Mesenchymal stem cell (in vitro differentiated cells and primary cell): Measurements from ENCODE around the gene SLC34A3.

ENCODE experiments used
- DNase-seq: peaks from one replicate; pipeline ENCODE4 v3.0.0-alpha.2; 2013
- H2AFZ ChIP-seq: one replicate; pipeline ENCODE4 v1.6.1; 2013; ENCODE audit warnings: low read depth, mild to moderate bottlenecking, control low read depth, inconsistent platforms, low read length, moderate library complexity
- H2AK5ac ChIP-seq: 2 replicates; pipeline ENCODE4 v1.6.1; 2013; ENCODE audit warnings: low read length, moderate library complexity, mild to moderate bottlenecking, inconsistent platforms; ENCODE audit not compliant: severe bottlenecking
- H2BK120ac ChIP-seq: one replicate; pipeline ENCODE4 v1.6.1; 2013; ENCODE audit warnings: low read depth, mild to moderate bottlenecking, inconsistent platforms, low read length, moderate library complexity
- H2BK12ac ChIP-seq, 2 experiments: one replicate each; pipeline ENCODE4 v1.6.1; 2013; ENCODE audit warnings: inconsistent platforms in 2 of 2, low read length in 2 of 2, mild to moderate bottlenecking in 2 of 2, moderate library complexity in 2 of 2, control low read depth in 1 of 2
- H2BK15ac ChIP-seq: one replicate; pipeline ENCODE4 v1.6.1; 2013; ENCODE audit warnings: mild to moderate bottlenecking, low read depth, inconsistent platforms; ENCODE audit not compliant: poor library complexity, severe bottlenecking
- H2BK5ac ChIP-seq: 2 replicates; pipeline ENCODE4 v1.6.1; 2013; ENCODE audit warnings: low read depth, mild to moderate bottlenecking, low read length, control low read depth, inconsistent platforms; ENCODE audit not compliant: poor library complexity, severe bottlenecking
- H3K14ac ChIP-seq, 2 experiments: one replicate each; pipeline ENCODE4 v1.6.1; 2013; ENCODE audit warnings: inconsistent platforms in 2 of 2, low read length in 2 of 2, control low read depth in 1 of 2, mild to moderate bottlenecking in 1 of 2, moderate library complexity in 1 of 2
- H3K18ac ChIP-seq, 2 experiments: one replicate each; pipeline ENCODE4 v1.6.1; 2013; ENCODE audit warnings: inconsistent platforms in 2 of 2, low read length in 2 of 2, control low read depth in 1 of 2, low read depth in 1 of 2, mild to moderate bottlenecking in 1 of 2
- H3K23ac ChIP-seq, 2 experiments: one replicate each; pipeline ENCODE4 v1.6.1; 2013; ENCODE audit warnings: inconsistent platforms in 2 of 2, low read length in 2 of 2, mild to moderate bottlenecking in 2 of 2, moderate library complexity in 2 of 2, control low read depth in 1 of 2
- H3K27ac ChIP-seq: 2 replicates; pipeline ENCODE4 v1.5.1; 2013; ENCODE audit warnings: mild to moderate bottlenecking, moderate library complexity, low read length, control low read depth, inconsistent platforms; ENCODE audit not compliant: poor library complexity, severe bottlenecking
- H3K27me3 ChIP-seq, 2 experiments: 2 replicates each; pipeline versions ENCODE4 v1.6.1 to v1.7.0; 2013; ENCODE audit warnings: low read length in 2 of 2, mild to moderate bottlenecking in 2 of 2, moderate library complexity in 2 of 2, control low read depth in 1 of 2, inconsistent platforms in 1 of 2; ENCODE audit not compliant: control insufficient read depth in 1 of 2, insufficient read depth in 1 of 2
- H3K36me3 ChIP-seq, 2 experiments: 2 replicates each; pipeline versions ENCODE4 v1.6.1 to v1.7.0; 2013; ENCODE audit warnings: low read length in 2 of 2, control low read depth in 1 of 2, inconsistent platforms in 1 of 2, low read depth in 1 of 2, mild to moderate bottlenecking in 1 of 2; ENCODE audit not compliant: insufficient read depth in 2 of 2, control insufficient read depth in 1 of 2
- H3K4ac ChIP-seq, 2 experiments: one replicate each; pipeline ENCODE4 v1.6.1; 2013; ENCODE audit warnings: inconsistent platforms in 2 of 2, low read length in 2 of 2, mild to moderate bottlenecking in 2 of 2, moderate library complexity in 2 of 2, control low read depth in 1 of 2, low read depth in 1 of 2
- H3K4me1 ChIP-seq: 2 replicates; pipeline ENCODE4 v1.6.1; 2013; ENCODE audit warnings: low read depth, low read length, control low read depth; ENCODE audit not compliant: control insufficient read depth, insufficient read depth
- H3K4me2 ChIP-seq: 2 replicates; pipeline ENCODE4 v1.6.1; 2013; ENCODE audit warnings: low read length, mild to moderate bottlenecking, inconsistent platforms; ENCODE audit not compliant: poor library complexity, severe bottlenecking
- H3K4me3 ChIP-seq, 2 experiments: 2 replicates each; pipeline versions ENCODE4 v1.5.1 to v1.7.0; 2013; ENCODE audit warnings: low read length in 2 of 2, mild to moderate bottlenecking in 2 of 2, control low read depth in 1 of 2, low read depth in 1 of 2; ENCODE audit not compliant: insufficient read depth in 1 of 2
- H3K79me1 ChIP-seq: replicated peaks from 2 replicates; pipeline ENCODE4 v1.6.1; 2013; ENCODE audit warnings: mild to moderate bottlenecking, control low read depth, low read length, inconsistent platforms; ENCODE audit not compliant: poor library complexity, severe bottlenecking
- H3K9ac ChIP-seq: 2 replicates; pipeline ENCODE4 v1.7.0; 2013; ENCODE audit warnings: mild to moderate bottlenecking, low read length, moderate library complexity
- H3K9me3 ChIP-seq: 2 replicates; pipeline ENCODE4 v1.7.0; 2013; ENCODE audit warnings: mild to moderate bottlenecking, low read length; ENCODE audit not compliant: control insufficient read depth
- H4K8ac ChIP-seq: one replicate; pipeline ENCODE4 v1.6.1; 2013; ENCODE audit warnings: inconsistent platforms, mild to moderate bottlenecking, low read length, moderate library complexity
- H4K91ac ChIP-seq: one replicate; pipeline ENCODE4 v1.6.1; 2013; ENCODE audit warnings: mild to moderate bottlenecking, low read length, inconsistent platforms
- WGBS: methylation state at CpG from one replicate; pipeline ENCODE4 v1.1.7; 2013; ENCODE audit warnings: mixed read lengths; 5-methylcytosine and 5-hydroxymethylcytosine counted together

SLC34A3 gene

DNA sequence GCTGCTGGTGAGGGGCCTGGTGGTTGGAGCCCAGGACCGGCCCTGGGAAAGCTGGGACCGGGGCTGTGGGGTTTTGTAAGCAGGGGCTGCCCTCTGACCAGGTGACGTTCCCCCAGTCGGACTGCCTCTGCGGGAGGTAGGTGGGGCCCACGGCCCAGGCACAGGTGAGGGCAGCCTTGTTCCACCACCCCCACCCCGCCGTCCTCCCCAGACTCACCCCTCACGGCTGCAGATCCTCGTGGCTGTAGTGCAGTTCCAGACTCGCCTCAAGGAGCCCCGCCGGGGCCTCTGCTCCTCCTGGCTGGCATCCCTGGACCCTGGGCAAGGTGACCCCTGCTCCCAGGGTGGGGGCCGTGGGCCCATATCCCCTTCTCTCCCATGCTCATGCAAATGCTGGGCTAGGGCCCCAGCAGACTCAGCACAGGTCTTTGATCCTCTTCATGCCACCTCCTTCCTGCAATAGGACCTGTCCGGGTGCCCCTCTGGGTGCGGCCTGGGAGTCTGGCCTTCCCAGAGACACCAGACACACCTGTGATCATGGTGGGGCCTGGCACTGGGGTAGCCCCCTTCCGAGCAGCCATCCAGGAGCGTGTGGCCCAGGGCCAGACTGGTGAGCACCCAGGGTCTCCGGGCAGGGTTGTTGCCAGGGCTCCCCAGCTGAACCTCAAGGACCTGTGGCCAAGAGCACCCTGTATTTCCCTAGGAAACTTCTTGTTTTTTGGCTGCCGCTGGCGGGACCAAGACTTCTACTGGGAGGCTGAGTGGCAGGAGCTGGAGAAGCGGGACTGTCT is 15.3 kb upstream of the SLC34A3 start:
- H2BK5ac ChIP-seq, result no peak overlapping the region
- no peak for DNase-seq
- no peaks in the 10 kb centered on the region for H3K27me3 ChIP-seq
- H2BK12ac ChIP-seq, result no peak overlapping the region
- H2BK15ac ChIP-seq, result no peak overlapping the region
- H3K18ac ChIP-seq, result no peak overlapping the region
- H3K4ac ChIP-seq, result no peak overlapping the region
- peaks cover 38% of the 10 kb centered on the region for H3K4me1 ChIP-seq
- WGBS, result 97% methylated on average over 22 of the region's 22 CpGs
- no peak overlapping the region for H2AFZ ChIP-seq
- no peak overlapping the region for H3K9ac ChIP-seq
- peaks cover 3% of the 10 kb centered on the region for H3K79me1 ChIP-seq
- no peak overlapping the region for H3K23ac ChIP-seq
- H3K9me3 ChIP-seq, result no peaks in the 10 kb centered on the region
- no peak overlapping the region for H3K14ac ChIP-seq
- H4K91ac ChIP-seq, result no peak overlapping the region
- H2BK120ac ChIP-seq, result no peak overlapping the region
- no peak overlapping the region for H2AK5ac ChIP-seq
- no peak overlapping the region for H4K8ac ChIP-seq
- H3K36me3 ChIP-seq, result peaks cover 5 to 69% of the 10 kb centered on the region in 2 experiments
- H3K4me2 ChIP-seq, result no peak overlapping the region
- no peak overlapping the region for H3K4me3 ChIP-seq
- H3K27ac ChIP-seq, result no peak overlapping the region

DNA sequence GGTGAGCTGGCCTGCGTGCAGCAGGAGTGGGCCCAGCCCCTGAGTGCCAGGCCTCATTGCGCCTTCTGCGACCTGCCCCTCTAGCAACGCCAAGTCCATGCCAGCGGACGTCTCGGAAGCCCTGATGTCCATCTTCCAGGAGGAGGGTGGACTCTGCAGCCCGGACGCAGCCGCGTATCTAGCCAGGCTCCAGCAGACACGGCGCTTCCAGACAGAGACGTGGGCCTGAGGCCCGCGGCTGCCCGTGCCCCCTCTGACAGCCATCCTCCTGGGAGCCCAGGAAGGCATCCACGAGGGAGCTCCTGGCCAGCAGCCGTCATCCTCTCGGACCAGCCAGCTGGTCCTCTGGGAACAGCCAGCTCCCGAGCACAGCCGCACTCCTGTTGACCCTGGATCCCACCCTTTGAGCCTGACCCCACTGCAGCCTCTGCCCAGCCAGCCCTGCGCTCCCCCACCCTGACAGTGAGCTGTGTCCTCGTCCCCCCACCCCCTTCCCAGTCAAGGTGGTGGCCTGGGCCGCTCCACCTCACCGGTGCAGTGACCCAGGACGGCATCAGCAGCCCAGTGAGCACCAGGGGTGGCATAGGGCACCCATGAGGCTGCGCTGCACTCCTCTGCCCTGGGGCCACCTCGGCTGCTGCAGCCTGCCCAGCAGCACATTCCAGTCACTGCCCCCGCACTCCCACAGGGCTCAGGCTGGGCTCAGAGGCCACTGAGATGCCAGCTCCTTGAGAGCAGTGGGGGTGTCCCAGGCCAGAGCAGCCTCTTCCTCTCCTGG is 14.3 kb upstream of the SLC34A3 start:
- WGBS, result 98% methylated on average over 30 of the region's 30 CpGs
- H3K27ac ChIP-seq, result no peak overlapping the region
- no peak for DNase-seq
- H3K79me1 ChIP-seq, result peaks cover 3% of the 10 kb centered on the region
- H3K4me2 ChIP-seq, result no peak overlapping the region
- H3K14ac ChIP-seq, result no peak overlapping the region
- peaks cover 45% of the 10 kb centered on the region for H3K4me1 ChIP-seq
- no peak overlapping the region for H4K91ac ChIP-seq
- H3K23ac ChIP-seq, result no peak overlapping the region
- no peak overlapping the region for H4K8ac ChIP-seq
- H3K9ac ChIP-seq, result no peak overlapping the region
- H2BK15ac ChIP-seq, result no peak overlapping the region
- H3K18ac ChIP-seq, result no peak overlapping the region
- H3K9me3 ChIP-seq, result no peaks in the 10 kb centered on the region
- no peak overlapping the region for H3K4ac ChIP-seq
- H3K4me3 ChIP-seq, result no peak overlapping the region
- H2AK5ac ChIP-seq, result no peak overlapping the region
- no peak overlapping the region for H2BK120ac ChIP-seq
- H2BK5ac ChIP-seq, result no peak overlapping the region
- no peak overlapping the region for H2AFZ ChIP-seq
- H2BK12ac ChIP-seq, result no peak overlapping the region
- H3K27me3 ChIP-seq, result no peaks in the 10 kb centered on the region
- H3K36me3 ChIP-seq, result peaks cover 5 to 62% of the 10 kb centered on the region in 2 experiments

DNA sequence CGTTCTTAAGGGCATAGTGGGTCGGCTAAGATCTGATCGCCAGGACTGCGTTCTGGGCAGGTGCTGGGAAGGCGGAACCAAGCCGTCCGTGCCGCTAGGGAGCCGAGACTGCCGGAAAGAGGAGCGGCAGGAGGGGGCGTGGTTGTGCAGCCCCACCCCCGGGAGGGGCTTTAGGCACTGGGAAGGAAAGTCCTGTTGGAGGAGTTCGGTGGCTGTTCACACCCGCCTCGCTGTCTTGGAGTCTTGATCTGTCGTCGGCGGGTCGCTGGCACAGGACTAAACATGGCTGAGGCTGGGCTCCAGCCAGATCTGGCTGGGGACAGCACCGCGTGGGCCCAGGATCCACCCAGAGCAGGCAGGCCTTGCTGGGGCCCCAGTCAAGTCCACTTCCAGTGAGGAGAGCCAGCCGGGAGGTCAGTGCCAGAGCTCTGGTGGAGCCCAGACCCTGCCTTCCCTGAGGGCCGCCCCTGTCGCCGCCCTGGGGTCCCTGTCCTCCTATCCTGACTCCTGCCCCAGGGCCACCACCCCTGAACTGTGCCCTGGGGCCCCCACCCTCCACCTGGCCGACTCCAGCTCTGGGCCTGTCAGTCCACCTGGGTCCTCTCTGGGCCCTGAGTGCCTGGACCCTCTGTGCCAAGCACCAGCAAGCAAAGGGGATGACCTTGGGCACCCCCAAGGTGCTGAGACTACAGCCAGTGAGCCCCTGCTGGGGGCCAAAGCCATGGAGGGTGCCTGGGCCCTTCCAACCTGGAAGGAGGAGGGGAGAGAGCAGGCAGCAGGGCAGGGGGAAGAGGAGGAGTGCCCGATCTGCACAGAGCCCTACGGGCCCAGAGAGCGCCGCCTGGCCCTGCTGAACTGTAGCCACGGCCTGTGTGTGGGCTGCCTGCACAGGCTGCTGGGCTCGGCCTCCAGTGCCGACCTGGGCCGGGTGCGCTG is 13.2 kb upstream of the SLC34A3 start:
- Histone ChIP-seq H3K27ac (no peak overlapping the region), H2BK120ac (no peak overlapping the region), H2AK5ac (no peak overlapping the region), H3K4me1 (peaks cover 53% of the 10 kb centered on the region), H3K4me2 (no peak overlapping the region), H2BK15ac (peak overlapping the region; percentile 97), H3K9me3 (no peaks in the 10 kb centered on the region), H2AFZ (no peak overlapping the region), H4K8ac (peak overlapping the region; percentile 52), H2BK12ac (peak overlapping the region in 1 of 2 experiments; percentile 73), H3K23ac (peak overlapping the region in 1 of 2 experiments; percentile 23), H3K18ac (peak overlapping the region; percentile 34 to 61), H3K27me3 (no peaks in the 10 kb centered on the region), H2BK5ac (no peak overlapping the region), H3K14ac (peak overlapping the region in 1 of 2 experiments; percentile 35), H3K9ac (peak overlapping the region; percentile 60), H3K36me3 (peaks cover 5 to 50% of the 10 kb centered on the region in 2 experiments), H3K4me3 (peak overlapping the region in 1 of 2 experiments; percentile 69), H3K79me1 (peaks cover 3% of the 10 kb centered on the region), H4K91ac (peak overlapping the region; percentile 64), H3K4ac (peak overlapping the region; percentile 32 to 42)
- DNase-seq, result peak; percentile 63
- WGBS, result 43% methylated on average over 36 of the region's 36 CpGs
